Measurements from ENCODE around the gene CIZ1.

Gene CIZ1

DNA sequence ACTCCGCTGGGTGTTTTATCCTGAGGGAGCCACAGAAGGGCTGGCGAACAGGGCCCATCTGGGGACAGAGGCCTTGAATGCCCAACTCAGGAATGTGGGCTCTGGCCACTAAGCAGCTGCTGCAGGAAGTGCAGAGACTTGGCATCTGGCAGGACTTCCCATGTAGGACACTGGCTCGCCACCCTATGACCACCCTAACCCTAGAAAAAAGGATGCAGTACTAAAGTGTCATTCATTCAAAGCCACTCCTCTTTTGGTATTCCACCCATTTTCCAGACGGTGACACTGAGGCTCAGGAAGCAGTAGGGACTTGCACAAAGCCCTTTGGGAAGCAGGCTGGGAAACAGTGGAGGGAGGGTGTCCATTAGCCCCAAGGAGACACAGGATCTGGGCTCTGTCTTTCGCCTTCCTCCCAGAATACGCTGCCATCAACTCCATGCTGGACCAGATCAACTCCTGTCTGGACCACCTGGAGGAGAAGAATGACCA lies 28.3 kb downstream of the CIZ1 start:
- no peak for DNase-seq (ENCODE audit: low read depth in 3 of 3)

DNA sequence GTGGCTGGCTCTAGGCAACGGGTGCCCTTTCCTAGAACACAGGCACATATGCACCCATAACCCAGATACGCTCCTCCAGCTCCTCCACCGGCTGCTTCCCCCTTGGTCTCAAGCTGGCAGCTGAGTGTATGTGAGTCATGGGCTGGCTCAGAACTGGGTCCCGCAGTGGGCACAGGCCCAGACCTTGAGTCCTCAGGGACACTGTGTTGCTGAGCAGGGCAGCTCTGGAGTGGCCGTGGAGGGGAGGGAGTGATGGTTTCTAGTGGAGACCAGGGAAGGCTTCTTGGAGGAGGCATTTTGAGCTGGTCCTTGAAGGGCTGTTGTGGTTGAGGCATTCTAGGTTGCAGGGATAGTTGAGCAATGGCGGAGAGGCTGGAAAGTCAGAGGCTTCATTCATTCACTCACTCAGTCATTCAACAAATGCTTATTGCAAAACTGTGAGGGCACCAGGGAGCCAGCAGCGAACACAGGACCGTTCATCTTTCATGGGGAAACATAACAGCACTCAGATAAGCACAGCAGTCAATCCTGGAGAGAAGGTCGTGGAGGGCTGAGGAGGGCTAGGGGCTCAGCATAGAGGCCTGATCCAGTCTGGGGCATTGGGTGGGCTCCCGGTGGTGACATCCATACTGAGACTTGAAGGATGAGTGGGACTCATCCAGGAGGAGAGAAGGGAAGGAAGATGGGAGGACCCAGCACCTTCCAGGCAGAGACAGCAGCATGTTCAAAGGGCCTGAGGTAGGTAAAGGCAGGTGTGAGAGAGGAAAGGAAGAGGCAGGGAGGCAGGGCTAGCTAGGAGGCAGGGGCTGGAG lies 29.0 kb downstream of the CIZ1 start:
- no peak for DNase-seq (ENCODE audit: low read depth in 3 of 3)

DNA sequence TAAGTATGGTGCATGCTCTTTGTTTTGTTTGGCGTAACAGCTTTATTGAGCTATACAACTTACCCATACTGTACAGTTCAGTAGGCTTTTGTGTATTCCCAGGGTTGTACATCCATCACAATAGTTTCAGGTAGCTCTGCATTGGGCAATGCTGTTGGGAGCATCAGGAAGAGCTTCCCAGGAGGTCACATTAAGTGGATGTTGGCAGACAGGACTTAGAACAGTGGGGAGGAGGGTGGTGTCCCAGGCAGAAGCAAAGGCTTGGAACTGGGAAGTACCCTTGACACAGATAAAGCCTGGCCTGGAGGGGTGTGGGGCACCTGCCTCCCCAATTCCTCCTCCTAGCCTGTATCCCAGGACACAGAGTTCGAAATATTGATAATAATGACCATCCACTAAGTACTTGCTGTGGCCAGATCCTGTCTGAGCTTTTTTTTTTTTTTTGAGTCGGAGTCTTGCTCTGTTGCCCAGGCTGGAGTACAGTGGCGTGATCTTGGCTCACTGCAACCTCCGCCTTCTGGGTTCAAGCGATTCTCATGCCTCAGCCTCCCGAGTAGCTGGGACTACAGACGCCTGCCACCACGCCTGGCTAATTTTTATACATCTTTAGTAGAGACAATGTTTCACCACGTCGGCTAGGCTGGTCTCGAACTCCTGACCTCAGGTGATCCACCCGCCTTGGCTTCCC lies 30.0 kb downstream of the CIZ1 start:
- no peak for DNase-seq (ENCODE audit: low read depth in 3 of 3)

DNA sequence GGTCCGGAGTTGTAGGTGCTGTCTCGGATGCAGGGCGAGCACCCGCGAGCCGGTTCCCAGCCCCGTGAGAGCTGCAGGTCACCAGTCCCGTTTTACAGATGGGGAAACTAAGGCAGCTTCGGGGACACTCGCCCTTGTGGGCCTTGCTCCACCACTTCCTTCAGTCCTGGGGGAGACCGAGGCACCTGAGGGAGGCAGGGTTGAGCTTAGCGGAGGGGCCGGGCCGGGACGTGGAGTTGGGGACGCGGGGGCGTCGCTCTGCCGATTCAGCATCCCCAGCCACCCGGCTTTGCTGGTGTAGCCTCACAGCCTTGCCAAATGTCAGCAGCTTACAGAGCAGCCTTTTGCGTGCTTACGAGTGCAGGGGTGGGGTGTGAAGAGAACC lies 30.8 kb downstream of the CIZ1 start:
- DNase-seq (ENCODE audit: low read depth in 3 of 3), result peak; percentile 41 to 49 (median 45)

- DNase-seq (ENCODE audit: low read depth in 3 of 3), result peak; percentile 89 to 94 (median 89)
Observed at GRCh38 chr9:128159784-128160602, 31.4 kb downstream of the CIZ1 start, which contains the start of gene BBLN. Gene BBLN, plus strand, starts transcription at chr9:128160265. Its CDS starts 143 bp downstream, at chr9:128160408.

DNA sequence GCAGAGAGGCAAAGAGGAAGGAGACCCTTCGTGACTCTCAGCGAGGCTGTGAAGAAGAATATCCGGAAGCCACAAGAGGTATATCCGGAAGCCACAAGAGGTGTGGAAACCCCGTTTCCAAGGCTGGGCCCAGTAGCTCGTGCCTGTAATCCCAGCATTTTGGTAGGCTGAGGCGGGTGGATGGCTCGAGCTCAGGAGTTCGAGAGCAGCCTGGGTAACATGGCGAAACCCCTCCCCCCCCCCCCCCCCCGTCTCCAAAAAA lies 31.9 kb downstream of the CIZ1 start:
- DNase-seq (ENCODE audit: low read depth in 3 of 3), result peak in 1 of 3 experiments; percentile 10

DNA sequence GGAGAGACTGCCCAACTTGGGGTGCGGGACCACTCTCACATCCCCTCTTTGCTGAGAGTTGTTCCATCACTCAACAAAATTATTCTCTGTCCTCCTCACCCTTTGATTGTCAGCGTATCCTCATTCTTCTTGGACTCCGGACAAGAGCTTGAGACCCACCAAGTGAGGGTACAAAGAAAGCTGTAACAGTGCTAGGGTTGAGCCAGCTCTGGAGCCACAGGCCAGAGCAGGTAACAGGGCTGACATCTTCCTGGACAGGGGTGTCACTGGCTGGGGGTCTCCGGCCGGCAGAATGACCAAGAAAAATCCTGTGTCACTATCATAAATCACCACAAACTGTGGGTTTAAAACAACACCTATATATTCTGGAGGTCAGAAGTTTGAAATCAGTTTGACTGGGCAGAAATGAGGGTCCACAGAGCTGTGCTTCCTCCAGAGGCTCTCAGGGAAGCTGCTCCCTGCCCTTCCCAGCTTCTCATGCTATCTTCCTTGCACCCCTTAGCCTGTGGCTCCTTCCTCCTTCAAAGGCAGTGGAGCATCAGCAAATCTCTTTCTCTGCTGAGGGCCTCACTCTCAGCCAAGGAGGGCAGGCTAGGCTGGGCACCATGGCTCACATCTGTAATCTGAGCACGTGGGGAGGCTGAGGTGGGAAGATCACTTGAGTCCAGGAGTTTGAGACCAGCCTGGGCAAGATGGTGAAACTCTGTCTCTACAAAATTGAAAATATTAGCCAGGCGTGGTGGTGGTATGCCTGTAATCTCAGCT lies 35.5 kb downstream of the CIZ1 start:
- DNase-seq (ENCODE audit: low read depth in 3 of 3), result no peak

DNA sequence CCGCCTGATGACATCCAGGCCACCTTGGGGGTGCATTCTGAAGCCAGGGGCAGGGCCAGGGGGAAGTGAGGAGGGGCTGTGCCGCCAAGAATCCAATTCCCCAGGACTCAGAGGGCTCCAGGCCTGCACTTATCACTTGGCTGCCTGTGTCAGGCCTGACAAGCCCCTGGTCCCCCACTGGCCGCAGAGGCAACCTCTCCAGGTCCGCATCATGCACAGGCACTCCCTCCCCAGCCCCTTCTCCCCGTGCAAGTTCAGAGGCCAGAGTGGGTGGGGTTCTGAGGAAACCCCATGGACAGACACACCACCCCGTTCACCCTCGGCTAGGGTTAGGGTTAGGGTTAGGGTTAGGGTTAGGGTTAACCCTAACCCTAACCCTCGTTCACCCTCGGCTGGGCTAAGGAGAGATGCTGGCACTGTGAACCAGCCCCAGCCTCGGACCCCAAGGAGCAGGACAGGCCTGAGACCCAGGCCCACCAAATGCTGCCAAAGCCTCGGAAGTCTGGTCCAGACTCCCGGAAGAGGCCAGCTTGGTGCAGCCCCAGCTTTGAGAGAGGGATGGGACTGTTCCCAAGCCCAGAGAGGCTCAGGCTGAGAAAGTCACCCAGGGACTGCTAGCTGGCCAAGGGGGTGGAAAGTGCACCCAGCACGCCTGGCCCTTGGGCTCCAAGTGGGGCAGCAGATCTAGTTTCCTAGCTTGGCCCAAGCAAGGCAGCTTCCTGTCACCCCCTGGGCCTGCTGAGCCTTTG lies 37.3 kb downstream of the CIZ1 start:
- no peak for DNase-seq (ENCODE audit: low read depth in 3 of 3)

DNA sequence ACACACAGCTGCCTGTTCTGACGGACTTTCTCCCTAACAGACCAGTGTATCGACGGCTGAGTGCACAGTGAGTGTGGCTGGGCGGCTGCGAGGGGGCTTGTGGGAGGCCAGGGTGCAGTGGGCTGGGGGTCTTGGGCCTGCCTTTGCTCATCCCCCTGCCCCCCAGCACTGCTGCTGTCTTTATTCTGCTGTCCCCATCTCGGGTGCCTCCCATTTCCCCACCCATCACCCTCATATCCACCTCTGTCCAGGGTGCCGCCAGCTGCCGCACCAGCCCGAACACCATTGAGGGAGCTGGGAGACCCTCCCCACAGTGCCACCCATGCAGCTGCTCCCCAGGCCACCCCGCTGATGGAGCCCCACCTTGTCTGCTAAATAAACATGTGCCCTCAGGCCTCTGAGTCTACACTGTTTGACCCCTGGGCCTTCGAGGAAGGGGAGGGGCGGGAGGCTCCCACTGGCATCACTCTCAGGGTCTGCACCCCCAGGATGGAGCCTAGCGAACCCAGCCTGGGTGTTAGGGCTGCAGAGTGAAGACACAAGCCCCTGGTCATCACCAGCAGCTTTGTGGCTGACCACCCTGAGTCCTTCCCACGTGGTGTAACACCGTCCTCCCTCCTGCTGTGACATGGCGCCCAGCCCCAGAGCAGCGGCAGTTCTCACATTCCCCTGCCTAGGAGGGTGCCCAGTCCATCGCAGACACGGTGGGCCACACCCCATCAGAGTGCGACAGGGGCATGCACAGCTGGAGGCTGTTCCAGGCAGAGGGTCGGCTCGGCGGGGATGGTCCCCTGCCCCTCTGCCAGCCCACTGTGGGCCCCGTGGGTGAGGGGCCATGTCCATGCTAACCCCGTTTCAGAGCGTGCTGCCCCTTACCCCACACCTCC lies 38.1 kb downstream of the CIZ1 start:
- no peak for DNase-seq (ENCODE audit: low read depth in 3 of 3)

GRCh38 chr9:128152133-128153059 lies 39.0 kb downstream of the CIZ1 start:
- DNase-seq (ENCODE audit: low read depth in 3 of 3), result no peak

- no peak for DNase-seq (ENCODE audit: low read depth in 3 of 3)
Observed at GRCh38 chr9:128151309-128152132, 39.9 kb downstream of the CIZ1 start.

DNA sequence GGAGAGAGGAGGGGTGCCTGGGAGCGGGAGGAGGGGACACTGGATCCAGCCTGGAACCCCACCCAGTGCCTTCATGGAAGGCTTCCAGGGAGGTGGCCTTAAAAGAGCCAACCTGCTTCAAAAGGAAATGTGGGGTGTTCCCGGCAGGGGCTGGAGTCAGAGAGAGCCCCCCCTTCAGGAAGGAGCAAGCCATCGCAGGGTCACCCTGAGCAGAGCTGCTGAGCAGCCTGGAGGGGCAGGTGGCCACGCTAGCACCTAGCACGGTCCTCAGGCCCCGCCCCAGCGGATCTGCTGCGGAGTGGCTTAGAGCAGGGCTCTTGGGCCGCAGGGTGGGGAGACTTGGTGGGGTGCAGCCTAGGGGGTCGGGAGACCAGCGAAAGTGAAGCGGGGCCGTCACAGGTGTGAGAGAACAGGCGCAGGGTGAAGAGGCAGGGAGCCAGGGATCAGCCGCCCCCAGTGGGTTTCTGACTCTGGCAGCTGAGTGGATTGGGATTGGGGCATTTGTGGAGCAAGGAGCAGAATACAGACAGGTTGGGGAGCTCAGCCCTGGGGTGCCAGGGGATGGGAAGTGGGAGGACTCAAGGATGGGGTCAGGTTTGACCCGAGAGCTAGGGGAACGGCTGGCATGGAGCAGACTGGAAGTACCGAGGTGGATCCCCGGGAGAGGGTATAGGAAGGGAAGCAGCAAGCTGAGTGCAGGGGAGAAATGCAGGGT lies 40.6 kb downstream of the CIZ1 start:
- DNase-seq (ENCODE audit: low read depth in 3 of 3), result no peak

- no peak for DNase-seq (ENCODE audit: low read depth in 3 of 3)
Observed at GRCh38 chr9:128149951-128150593, 41.3 kb downstream of the CIZ1 start.

GRCh38 chr9:128149001-128149701 lies 42.2 kb downstream of the CIZ1 start, which contains the start of gene LCN2:
Gene LCN2, plus strand, starts transcription at chr9:128149453. Its CDS starts 73 bp downstream, at chr9:128149526.
- no peak for DNase-seq (ENCODE audit: low read depth in 3 of 3)

DNA sequence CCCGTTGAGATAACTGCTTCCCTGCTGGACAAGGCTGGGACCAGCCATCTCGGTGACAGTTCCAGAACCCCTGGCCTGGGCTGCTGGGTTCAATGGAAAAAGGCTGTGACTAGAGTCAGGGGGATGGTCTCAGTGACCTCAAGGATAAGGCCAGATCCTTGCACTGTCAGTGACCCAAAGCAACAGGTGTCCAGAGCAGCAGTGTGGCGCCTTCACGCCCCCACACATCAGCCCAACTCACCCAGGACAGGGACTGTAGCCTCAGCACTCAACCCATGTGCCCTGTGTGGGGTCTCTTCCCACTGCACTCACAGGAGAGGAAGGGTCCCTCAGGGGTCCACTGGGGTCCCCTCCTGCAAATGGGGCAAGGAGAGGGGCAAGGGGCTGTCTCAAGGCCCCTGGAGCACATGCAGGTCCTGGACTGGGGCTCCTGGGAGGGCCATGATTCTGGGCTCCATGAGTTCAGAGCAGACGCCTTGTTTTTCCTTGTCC lies 42.8 kb downstream of the CIZ1 start:
- DNase-seq (ENCODE audit: low read depth in 3 of 3), result no peak

- DNase-seq (ENCODE audit: low read depth in 3 of 3), result no peak
Observed at GRCh38 chr9:128146591-128147120, 44.7 kb downstream of the CIZ1 start.
